ENCODE measurements around the gene SRSF9. TPM values are rescaled to one million over a fixed set of nuclear protein-coding genes. Genes with fewer than 3 reads are reported as not detected.

SRSF9 gene
- total RNA-seq, 1 experiment from 2014 or later = 302 TPM

GRCh38 chr12:120479458-120479857, 9.9 kb upstream of the SRSF9 start:
- no peak overlapping the region for H3K27ac ChIP-seq (ENCODE audit: insufficient read length, low read depth, low read length)
- no peak overlapping the region for H2BK20ac ChIP-seq (ENCODE audit: low read depth, low read length, poor library complexity, severe bottlenecking)
- Mint-ChIP-seq H3K4me1 (peaks cover 12 to 13% of the 10 kb centered on the region in 2 experiments), H3K27ac (peak overlapping the region in 1 of 3 experiments; percentile 96; a peak in 2 of 7 replicates), H3K4me3 (no peak overlapping the region), H3K27me3 (ENCODE audit: low read depth) (no peaks in the 10 kb centered on the region), H3K9me3 (no peaks in the 10 kb centered on the region), H3K36me3 (ENCODE audit: insufficient read depth in 1 of 3, low read depth in 3 of 3) (no peaks in the 10 kb centered on the region; a peak in 2 of 7 replicates)
- no peaks in the 10 kb centered on the region for H4K20me1 ChIP-seq (ENCODE audit: control insufficient read depth, insufficient read depth, insufficient read length)
- no peak overlapping the region for H3K23ac ChIP-seq (ENCODE audit: insufficient read length, low read depth, low read length)
- no peak overlapping the region for H2BK120ac ChIP-seq (ENCODE audit: low read depth, low read length, poor library complexity, severe bottlenecking)
- no peak overlapping the region for H3K18ac ChIP-seq (ENCODE audit: insufficient read length, low read depth, low read length)
- no peaks in the 10 kb centered on the region for H3K27me3 ChIP-seq (ENCODE audit: insufficient read depth, low read length)
- H3K9ac ChIP-seq (ENCODE audit: extremely low read depth, insufficient read length, low read length) = no peak overlapping the region
- H4K5ac ChIP-seq (ENCODE audit: insufficient read length, low read depth, low read length) = no peak overlapping the region
- H4K8ac ChIP-seq (replicated peaks; ENCODE audit: insufficient read length, low read depth, low read length) = no peak overlapping the region
- H4K91ac ChIP-seq (ENCODE audit: insufficient read length, low read depth, low read length) = no peak overlapping the region
- no peak overlapping the region for H2BK5ac ChIP-seq (ENCODE audit: insufficient read length, low read length)
- no peaks in the 10 kb centered on the region for H3K23me2 ChIP-seq (ENCODE audit: insufficient read length, low read depth, low read length, poor library complexity, severe bottlenecking)
- no peak overlapping the region for H3K56ac ChIP-seq (ENCODE audit: insufficient read length, low read depth, low read length)
- H3K79me2 ChIP-seq (ENCODE audit: insufficient read depth, low read length) = no peaks in the 10 kb centered on the region
- H3K4me2 ChIP-seq (ENCODE audit: insufficient read depth, insufficient read length, low read length) = no peak overlapping the region
- TF ChIP-seq, protein P1, sequence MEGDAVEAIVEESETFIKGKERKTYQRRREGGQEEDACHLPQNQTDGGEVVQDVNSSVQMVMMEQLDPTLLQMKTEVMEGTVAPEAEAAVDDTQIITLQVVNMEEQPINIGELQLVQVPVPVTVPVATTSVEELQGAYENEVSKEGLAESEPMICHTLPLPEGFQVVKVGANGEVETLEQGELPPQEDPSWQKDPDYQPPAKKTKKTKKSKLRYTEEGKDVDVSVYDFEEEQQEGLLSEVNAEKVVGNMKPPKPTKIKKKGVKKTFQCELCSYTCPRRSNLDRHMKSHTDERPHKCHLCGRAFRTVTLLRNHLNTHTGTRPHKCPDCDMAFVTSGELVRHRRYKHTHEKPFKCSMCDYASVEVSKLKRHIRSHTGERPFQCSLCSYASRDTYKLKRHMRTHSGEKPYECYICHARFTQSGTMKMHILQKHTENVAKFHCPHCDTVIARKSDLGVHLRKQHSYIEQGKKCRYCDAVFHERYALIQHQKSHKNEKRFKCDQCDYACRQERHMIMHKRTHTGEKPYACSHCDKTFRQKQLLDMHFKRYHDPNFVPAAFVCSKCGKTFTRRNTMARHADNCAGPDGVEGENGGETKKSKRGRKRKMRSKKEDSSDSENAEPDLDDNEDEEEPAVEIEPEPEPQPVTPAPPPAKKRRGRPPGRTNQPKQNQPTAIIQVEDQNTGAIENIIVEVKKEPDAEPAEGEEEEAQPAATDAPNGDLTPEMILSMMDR (conservative IDR thresholded peaks at IDR 0.05) = no peak
- no peak overlapping the region for H2BK15ac ChIP-seq (ENCODE audit: low read depth, low read length)
- no peak overlapping the region for H3T11ph ChIP-seq (ENCODE audit: low read length)
- no peaks in the 10 kb centered on the region for H3K79me1 ChIP-seq (ENCODE audit: insufficient read depth, low read depth, low read length, poor library complexity, severe bottlenecking)
- H2AK5ac ChIP-seq (ENCODE audit: insufficient read length, low read length) = no peak overlapping the region
- H3K4ac ChIP-seq (ENCODE audit: low read depth, low read length) = no peak overlapping the region
- H2BK12ac ChIP-seq (ENCODE audit: insufficient read length, low read depth, low read length) = no peak overlapping the region
- no peaks in the 10 kb centered on the region; the same call in 1 of the 2 replicates for H3K4me1 ChIP-seq (ENCODE audit: insufficient read depth, low read length)
- no peaks in the 10 kb centered on the region for H3K9me3 ChIP-seq (ENCODE audit: control insufficient read depth, low read depth, low read length)
- no CpG with 5 or more reads among the region's 1 CpG for WGBS (ENCODE audit: extremely low coverage, insufficient read length, low lambda C conversion rate)
- no peak for DNase-seq
- no peak overlapping the region for H3K14ac ChIP-seq (ENCODE audit: insufficient read depth, low read length)
- no peak overlapping the region for H2AFZ ChIP-seq (ENCODE audit: low read length)

All from H9 (cell line).